ENCODE data around the gene KIRREL3.

KIRREL3 gene

DNA sequence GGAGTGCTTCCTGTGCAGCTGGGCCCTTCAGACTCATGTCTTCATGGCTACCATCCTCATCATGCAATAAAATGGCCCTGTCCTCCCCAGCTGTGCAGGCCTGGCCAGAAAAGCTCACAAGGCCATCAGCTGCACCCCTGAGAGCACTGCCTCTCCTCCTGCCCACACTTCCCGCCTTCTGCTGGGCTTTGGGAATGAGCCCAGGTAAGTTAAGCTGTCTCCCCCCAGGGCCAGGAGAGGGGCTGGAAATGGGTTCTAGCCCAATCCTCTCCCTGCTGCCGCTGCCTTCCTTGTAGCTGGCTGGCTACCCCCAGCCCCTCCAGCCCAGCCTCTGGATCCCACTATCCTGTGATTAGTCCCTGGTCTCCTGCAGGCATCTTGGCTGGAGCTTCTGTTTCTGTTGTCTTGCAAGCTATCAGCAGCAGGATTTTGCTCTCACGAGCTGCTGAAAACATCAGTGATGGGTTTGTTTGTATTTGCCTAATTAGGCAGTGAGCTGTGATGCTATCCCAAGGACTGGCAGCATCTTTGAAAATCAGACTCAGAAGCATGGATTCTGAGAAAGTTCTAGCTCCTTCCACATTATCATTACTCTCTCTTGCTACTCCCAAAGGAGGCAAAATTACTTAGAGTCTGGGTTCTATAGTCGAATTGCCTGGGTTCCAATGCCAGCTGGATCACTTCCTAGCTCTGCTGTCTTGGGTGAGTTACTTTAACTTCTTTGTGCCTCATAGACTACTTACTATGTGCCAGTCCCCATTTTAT, 476.9 kb downstream of the KIRREL3 start:
- no peak overlapping the region for H3K4me3 ChIP-seq (ENCODE audit: low read depth, low read length)
- ChIA-PET POLR2A (interaction anchor here (0.5 kb wide), 1 partner anchor 355 kb away, joined by 3 read pairs; no protein-coding TSS in a partner anchor), CTCF (interaction anchor here (1.0 to 1.4 kb wide), 2 partner anchors 41 to 43 kb away, joined by 3 to 4 read pairs; no protein-coding TSS in a partner anchor)
- no peak for TF ChIP-seq CTCF (IDR thresholded peaks at IDR 0.05; ENCODE audit: insufficient read depth, low read length, missing control alignments)
- DNase-seq (ENCODE audit: low read depth, low spot score), result no peak

- ChIA-PET POLR2A (no interaction called here), CTCF (interaction anchor here (1.0 kb wide), 1 partner anchor 42 kb away, joined by 3 read pairs; no protein-coding TSS in a partner anchor)
- DNase-seq (ENCODE audit: low read depth, low spot score), result no peak
- no peak for TF ChIP-seq CTCF (IDR thresholded peaks at IDR 0.05; ENCODE audit: insufficient read depth, low read length, missing control alignments)
- no peak overlapping the region for H3K4me3 ChIP-seq (ENCODE audit: low read depth, low read length)
Observed at GRCh38 chr11:126522606-126523005, 478.0 kb downstream of the KIRREL3 start.

- H3K4me3 ChIP-seq (ENCODE audit: low read depth, low read length), result no peak overlapping the region
- ChIA-PET CTCF (no interaction called here), POLR2A (no interaction called here)
- no peak for TF ChIP-seq CTCF (IDR thresholded peaks at IDR 0.05; ENCODE audit: insufficient read depth, low read length, missing control alignments)
- no peak for DNase-seq (ENCODE audit: low read depth, low spot score)
Observed at GRCh38 chr11:126522152-126522551, 478.4 kb downstream of the KIRREL3 start.

GRCh38 chr11:126521196-126521595, 479.4 kb downstream of the KIRREL3 start:
- CTCF ChIA-PET, result interaction anchor here (0.6 kb wide), 1 partner anchor 10 kb away, joined by 3 read pairs; no protein-coding TSS in a partner anchor
- POLR2A ChIA-PET, result no interaction called here
- no peak overlapping the region for H3K4me3 ChIP-seq (ENCODE audit: low read depth, low read length)
- DNase-seq (ENCODE audit: low read depth, low spot score), result no peak
- no peak for TF ChIP-seq CTCF (IDR thresholded peaks at IDR 0.05; ENCODE audit: insufficient read depth, low read length, missing control alignments)

- no peak for TF ChIP-seq CTCF (IDR thresholded peaks at IDR 0.05; ENCODE audit: insufficient read depth, low read length, missing control alignments)
- DNase-seq (ENCODE audit: low read depth, low spot score), result no peak
- H3K4me3 ChIP-seq (ENCODE audit: low read depth, low read length), result no peak overlapping the region
- ChIA-PET CTCF (interaction anchor here (1.2 kb wide), 1 partner anchor 39 kb away, joined by 3 read pairs; no protein-coding TSS in a partner anchor), POLR2A (no interaction called here)
Observed at GRCh38 chr11:126519764-126520734, 480.5 kb downstream of the KIRREL3 start.
